K562 (cell line): Measurements from ENCODE around the gene H2AZ2. TPM values are rescaled to one million over a fixed set of nuclear protein-coding genes. Genes with fewer than 3 reads are reported as not detected.

Experiments
- CREM ChIP-seq: IDR thresholded peaks from 2 replicates; pipeline ENCODE4 v1.6.1; 2014; ENCODE audit warnings: antibody characterized with exemption, low read depth
- DEAF1 ChIP-seq: fragments of 450-650 bp; formaldehyde crosslinking; IDR thresholded peaks from 2 replicates; pipeline ENCODE4 v1.4.0; 2020; ENCODE audit warnings: mild to moderate bottlenecking, moderate library complexity
- DMBX1 ChIP-seq: fragments of 250-450 bp; sonication (Bioruptor Pico); IDR thresholded peaks from 2 replicates; pipeline ENCODE4 v1.8.0; 2022; ENCODE audit warnings: inconsistent platforms, mild to moderate bottlenecking, moderate library complexity, borderline replicate concordance
- L3MBTL2 ChIP-seq: fragments of 450-650 bp; IDR thresholded peaks from 2 replicates; pipeline ENCODE4 v1.6.1; 2016; ENCODE audit warnings: mild to moderate bottlenecking, moderate library complexity
- RBM22 ChIP-seq: fragments of 200-400 bp; formaldehyde crosslinking; IDR thresholded peaks from 2 replicates; pipeline ENCODE4 v1.6.1; 2018; ENCODE audit warnings: low read length, low read depth; ENCODE audit not compliant: poor library complexity, severe bottlenecking
- SAFB2 ChIP-seq: fragments of 200-400 bp; formaldehyde crosslinking; IDR thresholded peaks from 2 replicates; pipeline ENCODE4 v1.6.1; 2018; ENCODE audit warnings: borderline replicate concordance, low read length, low read depth, moderate library complexity; ENCODE audit not compliant: severe bottlenecking
- SAP30 ChIP-seq: fragments of 200-600 bp; sonication (generic); IDR thresholded peaks from 2 replicates; pipeline ENCODE4 v1.6.1; 2012; ENCODE audit warnings: borderline replicate concordance, low read depth, mild to moderate bottlenecking, moderate library complexity, low read length, control low read depth, inconsistent platforms; ENCODE audit not compliant: insufficient read depth, poor library complexity, severe bottlenecking
- SREBF2 ChIP-seq: sonication (generic); formaldehyde crosslinking; IDR thresholded peaks from 2 replicates; pipeline ENCODE4 v1.4.0; 2020; ENCODE audit warnings: mild to moderate bottlenecking, missing genetic modification reagents
- TAF15 ChIP-seq: fragments of 200-400 bp; formaldehyde crosslinking; IDR thresholded peaks from 2 replicates; pipeline ENCODE4 v1.6.1; 2017; ENCODE audit warnings: mild to moderate bottlenecking, low read depth, low read length, moderate library complexity
- TARDBP ChIP-seq: fragments of 450-650 bp; IDR thresholded peaks from 2 replicates; pipeline ENCODE4 v1.6.1; 2016
- TEAD4 ChIP-seq, 2 experiments: sonication (generic) in 1 of 2; formaldehyde crosslinking in 1 of 2; IDR thresholded peaks; 2 replicates each; pipeline versions ENCODE4 v1.6.1 to v1.8.0; 2012 to 2022; ENCODE audit warnings: borderline replicate concordance in 1 of 2, inconsistent platforms in 1 of 2, low read length in 1 of 2, mild to moderate bottlenecking in 1 of 2, missing genetic modification reagents in 1 of 2
- ZBTB40 ChIP-seq, 2 experiments: fragments of 450-650 bp in 1 of 2; sonication (generic) in 1 of 2; formaldehyde crosslinking in 1 of 2; IDR thresholded peaks; 2 replicates each; pipeline versions ENCODE4 v1.7.1 to v1.9.0; 2016 to 2022; ENCODE audit warnings: inconsistent platforms in 1 of 2, mild to moderate bottlenecking in 1 of 2, missing genetic modification reagents in 1 of 2
- ZFX ChIP-seq: sonication (generic); formaldehyde crosslinking; IDR thresholded peaks from 2 replicates; pipeline ENCODE4 v1.8.0; 2022; ENCODE audit warnings: mild to moderate bottlenecking, missing genetic modification reagents, moderate library complexity
- ZNF75A ChIP-seq: fragments of 450-650 bp; formaldehyde crosslinking; IDR thresholded peaks from 2 replicates; pipeline ENCODE4 v1.4.0; 2020; ENCODE audit warnings: mild to moderate bottlenecking
- polyA plus RNA-seq, 8 experiments: library from polyadenylated mRNA; depleted of rRNA in 4 of 8; stranded (reverse) in 5 of 8; unstranded in 3 of 8; fragments of >200 nt; fragmentation: Nextera tagmentation in 2 of 8; fragmentation: Illumina TruSeq in 1 of 8; extraction: Ambion mirVana in 2 of 8; extraction: Trizol in 1 of 8; gene quantifications; 2 replicates each; pipeline versions ENCODE4 v1.2.1 to v1.2.3, GENCODE V29; 2011 to 2014; ENCODE audit warnings: inconsistent platforms in 1 of 8, missing spikeins in 1 of 8
- total RNA-seq, 7 experiments: library from RNA; depleted of rRNA in 6 of 7; stranded (reverse); fragments of >200 nt in 6 of 7; fragmentation: Illumina TruSeq in 2 of 7; extraction: Trizol in 2 of 7; gene quantifications; 2 replicates each; pipeline versions ENCODE4 v1.2.1 to v1.2.3, GENCODE V29; 2011 to 2021; ENCODE audit warnings: low replicate concordance in 1 of 7

The H2AZ2 gene
- total and polyA plus RNA-seq, 9 of the 15 experiments (the other 6 are each of a cell fraction or from before 2014, with no cell fraction given) = 105 to 382 (median 286) TPM

DNA sequence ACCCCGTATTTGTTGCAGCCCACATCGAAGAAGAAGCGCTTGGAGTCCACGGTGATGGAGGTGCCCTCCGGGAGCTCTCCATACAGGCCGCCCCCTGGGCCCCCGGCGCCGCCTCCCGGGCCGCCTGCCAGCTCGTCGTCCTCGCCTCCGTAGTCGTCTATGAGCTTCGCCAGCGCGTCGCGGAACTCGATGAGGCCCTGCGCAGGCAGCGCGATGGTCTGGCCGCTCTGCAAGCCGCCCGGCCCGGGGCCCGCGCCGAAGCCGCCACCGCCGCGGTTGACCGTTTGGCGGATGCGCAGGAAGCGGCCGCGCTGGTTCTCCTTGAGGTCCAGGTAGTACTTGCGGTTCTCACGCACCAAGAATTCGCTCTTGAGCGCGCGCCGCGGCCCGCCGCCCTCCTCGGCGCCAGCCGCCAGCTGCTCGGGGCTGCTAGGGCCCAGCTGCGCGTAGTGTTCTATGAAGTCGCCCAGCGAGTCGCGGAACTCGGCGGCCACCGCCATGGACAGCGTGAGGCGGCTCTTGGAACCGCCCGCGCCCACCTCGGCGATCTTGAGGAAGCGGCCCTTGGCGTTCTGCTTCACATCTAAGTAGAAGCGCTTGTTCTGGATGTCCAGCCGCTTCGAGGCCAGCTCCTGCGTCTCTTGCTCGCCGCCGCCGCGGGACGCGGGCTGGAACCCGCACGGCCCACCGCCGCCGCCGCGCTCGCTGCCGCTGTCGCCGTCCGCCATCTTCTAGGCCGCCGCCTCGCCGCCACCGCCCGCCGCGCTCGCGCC is 36.9 kb upstream of the H2AZ2 start (continued):
- peak; percentile 31; the same call in 1 of the 2 replicates for TF ChIP-seq CREM
- TF ChIP-seq SAP30 = peak; percentile 70
- TF ChIP-seq TEAD4 (IDR thresholded peaks at IDR 0.05; ENCODE audit: low read length) = no peak
- no peak for TF ChIP-seq TEAD4 (CRISPR knock-in tag; IDR thresholded peaks at IDR 0.05; ENCODE audit: borderline replicate concordance)
- no peak for TF ChIP-seq DEAF1 (CRISPR knock-in tag)
- no peak for TF ChIP-seq ZNF75A (CRISPR knock-in tag)
- no peak for TF ChIP-seq SREBF2 (CRISPR knock-in tag)
- no peak for TF ChIP-seq DMBX1 (CRISPR knock-in tag)
- no peak for TF ChIP-seq ZBTB40 (IDR thresholded peaks at IDR 0.05)
- no peak for TF ChIP-seq ZBTB40 (CRISPR knock-in tag; IDR thresholded peaks at IDR 0.05)
- TF ChIP-seq TAF15 = no peak
- TF ChIP-seq RBM22 = peak; percentile 74
- TF ChIP-seq L3MBTL2 = peak; percentile 63
- no peak for TF ChIP-seq TARDBP
- no peak for TF ChIP-seq SAFB2
- TF ChIP-seq ZFX (CRISPR knock-in tag) = peak; percentile 49
